ENCODE data around the gene FTO.

GRCh38 chr16:54145881-54146280 is 441.9 kb downstream of the FTO start:
- TF ChIP-seq CTCF (IDR thresholded peaks at IDR 0.05) (no peak), POLR2AphosphoS5 (IDR thresholded peaks at IDR 0.05) (no peak)

Measured in prostate gland (tissue), 2 donors.